ENCODE results near the gene CAB39.
A peak's percentile ranks its signal among the peaks of the same experiment; 100 is the strongest.
"Not testable (repeated sequence)": the region's sequence is repeated elsewhere in the genome, so short reads cannot be mapped to it uniquely, and the experiment has no call there.

Gene CAB39

GRCh38 chr2:230684270-230685168 is 28.1 kb upstream of the CAB39 start:
- DNase-seq = peak; percentile 65

- DNase-seq = no peak
These were observed 27.5 kb upstream of the CAB39 start for GRCh38 chr2:230685178-230685577.

DNA sequence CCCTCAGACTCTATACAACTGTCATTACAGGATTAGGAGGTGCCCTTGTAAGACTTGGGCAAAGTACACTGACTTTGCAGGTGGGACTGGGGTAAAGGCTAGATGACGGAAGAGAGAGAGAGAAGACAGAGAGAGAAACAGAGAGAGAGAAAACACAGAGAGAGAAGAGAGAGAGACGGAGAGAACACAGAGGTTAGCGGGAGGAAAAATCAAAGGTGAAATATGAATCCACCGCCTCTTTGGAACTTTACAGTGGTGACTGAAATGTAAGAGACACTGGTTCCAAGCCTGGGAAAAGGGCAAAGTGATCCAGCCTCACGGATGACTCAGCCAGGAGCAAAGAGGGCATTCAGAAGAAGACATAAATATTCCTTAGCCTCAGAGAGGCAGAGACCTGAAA is 25.1 kb upstream of the CAB39 start:
- DNase-seq = no peak

GRCh38 chr2:230688490-230688889 is 24.2 kb upstream of the CAB39 start:
- DNase-seq = no peak

DNA sequence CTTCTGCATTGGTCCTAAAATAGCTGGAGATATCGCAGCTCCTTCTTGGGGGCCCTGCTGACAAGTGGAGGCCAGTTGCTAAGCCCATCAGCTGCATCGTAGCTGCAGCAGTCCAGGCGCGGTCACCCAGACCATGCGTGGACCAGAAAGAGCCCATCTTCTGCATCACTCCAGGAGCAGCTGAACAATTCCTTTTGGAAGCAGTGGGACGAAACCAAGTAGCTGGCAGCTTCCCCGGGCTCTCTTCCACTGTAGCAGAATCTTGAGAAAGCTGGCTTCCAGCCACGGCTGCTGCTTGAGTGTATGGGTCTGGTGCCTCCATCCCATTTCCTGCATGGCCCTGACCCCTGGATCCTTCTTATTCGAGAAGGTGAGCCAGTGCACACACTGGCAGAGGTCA is 22.2 kb upstream of the CAB39 start:
- no peak for DNase-seq

- DNase-seq = no peak
These were observed 21.5 kb upstream of the CAB39 start for GRCh38 chr2:230691005-230691647.

DNA sequence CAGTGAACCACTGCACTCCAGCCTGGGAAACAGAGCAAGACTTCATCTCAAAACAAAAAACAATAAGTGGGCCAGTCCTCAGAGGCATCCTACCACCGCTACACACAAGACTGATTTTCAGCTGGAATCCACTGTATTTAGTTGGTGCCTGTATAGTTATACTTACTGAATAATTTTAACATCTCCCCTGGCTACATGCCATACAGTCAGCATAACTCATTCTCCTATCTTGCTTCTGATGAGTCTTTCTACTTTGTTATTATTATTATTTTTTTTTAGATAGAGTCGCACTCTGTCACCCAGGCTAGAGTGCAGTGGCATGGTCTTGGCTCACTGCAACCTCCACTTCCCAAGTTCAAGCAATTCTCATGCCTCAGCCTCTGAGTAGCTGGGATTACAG is 19.9 kb upstream of the CAB39 start:
- DNase-seq = no peak

- DNase-seq = no peak
These were observed 19.2 kb upstream of the CAB39 start for GRCh38 chr2:230693411-230693810.

DNA sequence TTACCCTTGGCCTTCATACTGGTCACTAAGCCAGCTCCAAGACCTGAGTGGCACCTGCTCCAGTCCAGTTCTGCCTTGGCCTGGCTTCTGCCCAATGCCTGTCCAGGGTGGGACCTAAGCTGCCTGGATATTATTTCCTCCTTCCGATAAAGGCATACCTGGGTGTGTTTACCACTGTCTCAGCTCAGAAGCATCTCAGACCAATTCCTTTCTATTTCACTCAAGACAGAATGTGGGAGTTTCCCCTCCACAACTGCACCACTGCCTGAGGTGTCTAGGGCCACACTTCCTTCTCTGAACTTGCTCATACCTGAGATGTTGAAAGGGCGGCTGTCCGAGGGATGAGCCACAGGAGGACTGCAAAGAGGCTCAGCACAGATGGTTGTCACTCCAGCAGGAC is 18.4 kb upstream of the CAB39 start:
- no peak for DNase-seq

DNA sequence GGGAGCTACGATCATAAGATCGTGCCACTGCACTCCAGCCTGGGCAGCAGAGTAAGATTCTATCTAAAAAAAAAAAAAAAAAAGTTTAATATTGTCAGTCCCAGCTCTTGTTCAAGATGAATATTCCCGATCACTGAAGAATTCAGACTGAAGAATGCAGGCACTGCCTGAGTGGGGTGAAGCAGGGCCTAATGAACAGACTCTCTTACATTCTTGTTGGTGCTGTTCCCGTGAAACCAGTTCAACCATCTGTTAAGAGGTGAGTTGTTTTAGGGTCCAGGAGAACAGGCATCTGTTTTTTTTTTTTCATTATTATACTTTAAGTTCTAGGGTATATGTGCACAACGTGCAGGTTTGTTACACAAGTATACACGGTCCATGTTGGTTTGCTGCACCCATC is 17.1 kb upstream of the CAB39 start:
- DNase-seq = no peak

GRCh38 chr2:230696670-230697069 is 16.0 kb upstream of the CAB39 start:
- no peak for DNase-seq

- no peak for DNase-seq
These were observed 15.0 kb upstream of the CAB39 start for GRCh38 chr2:230697676-230698075.

- DNase-seq = not testable (repeated sequence)
These were observed 13.9 kb upstream of the CAB39 start for GRCh38 chr2:230698753-230699152.

DNA sequence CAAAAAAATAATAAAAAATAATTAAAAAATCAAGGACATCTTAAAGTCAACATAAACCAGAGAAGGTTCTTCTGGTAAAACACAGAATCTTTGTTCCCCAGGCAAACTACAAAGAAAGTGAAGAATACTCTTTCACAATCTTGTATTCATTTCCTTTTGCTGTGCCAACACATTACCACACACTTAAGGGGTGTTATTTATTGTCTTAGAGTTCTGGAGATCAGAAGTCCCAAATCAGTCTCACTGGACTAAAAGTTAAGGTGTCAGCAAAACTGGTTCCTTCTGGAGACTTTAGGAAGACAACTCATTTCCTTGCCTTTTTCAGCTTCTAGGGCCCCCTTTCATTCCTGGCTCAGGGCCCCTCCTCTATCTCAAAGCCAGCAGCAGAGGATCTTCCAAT is 12.2 kb upstream of the CAB39 start:
- DNase-seq = no peak

DNA sequence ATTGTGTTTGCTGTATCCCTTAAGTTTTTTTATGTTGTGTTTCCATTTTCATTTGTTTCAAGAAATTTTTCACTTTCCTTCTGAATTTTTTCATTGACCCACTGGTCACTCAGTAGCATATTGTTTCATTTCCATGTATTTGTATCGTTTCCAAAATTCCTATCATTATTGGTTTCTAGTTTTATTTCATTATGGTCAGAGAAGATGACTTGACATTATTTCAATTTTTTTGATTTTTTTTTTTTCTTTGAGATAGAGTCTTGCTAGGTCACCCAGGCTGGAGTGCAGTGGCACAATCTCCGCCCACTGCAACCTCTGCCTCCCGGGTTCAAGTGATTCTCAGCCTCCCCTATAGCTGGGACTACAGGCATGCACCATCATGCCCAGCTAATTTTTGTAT is 11.3 kb upstream of the CAB39 start:
- no peak for DNase-seq

DNA sequence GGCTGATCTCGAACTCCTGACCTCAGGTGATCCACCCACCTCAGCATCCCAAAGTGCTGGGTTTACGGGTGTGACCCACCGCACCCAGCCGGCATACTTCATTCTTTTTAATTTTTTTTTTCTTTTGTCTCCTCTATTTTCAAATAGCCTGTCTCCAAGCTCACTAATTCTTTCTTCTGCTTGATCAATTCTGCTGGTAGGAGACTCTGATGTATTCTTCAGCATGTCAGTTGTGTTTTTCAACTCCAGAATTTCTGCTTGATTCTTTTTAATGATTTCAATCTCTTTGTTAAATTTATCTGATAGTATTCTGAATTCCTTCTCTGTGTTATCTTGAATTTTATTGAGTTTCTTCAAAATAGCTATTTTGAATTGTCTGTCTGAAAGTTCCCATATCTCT is 10.2 kb upstream of the CAB39 start:
- not testable (repeated sequence) for DNase-seq

GRCh38 chr2:230703514-230703913 is 9.1 kb upstream of the CAB39 start:
- DNase-seq = no peak

DNA sequence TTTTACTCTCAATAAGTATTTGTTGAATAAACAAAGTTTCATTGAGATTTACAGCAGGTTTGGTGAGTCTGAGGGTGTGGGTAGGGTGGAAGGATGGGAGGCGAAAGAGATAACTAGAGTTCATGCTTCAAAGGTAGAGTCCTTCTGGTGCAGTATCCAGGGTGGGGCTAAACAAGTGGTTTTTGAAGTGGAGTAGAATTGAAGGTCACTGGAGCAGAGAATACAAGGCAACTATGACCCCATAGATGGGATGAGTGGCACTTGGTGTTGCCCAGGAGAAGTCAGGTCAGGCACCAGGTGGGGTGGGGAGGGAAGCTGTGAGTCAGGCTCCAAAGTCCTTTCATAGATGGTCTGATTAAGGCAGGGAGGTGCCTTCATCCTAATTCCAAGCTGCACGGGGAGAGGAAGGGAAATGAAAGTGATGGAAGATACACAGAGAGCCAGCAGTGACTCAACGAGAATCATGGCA is 6.6 kb upstream of the CAB39 start:
- DNase-seq = no peak

GRCh38 chr2:230706966-230707365 is 5.7 kb upstream of the CAB39 start:
- no peak for DNase-seq

DNA sequence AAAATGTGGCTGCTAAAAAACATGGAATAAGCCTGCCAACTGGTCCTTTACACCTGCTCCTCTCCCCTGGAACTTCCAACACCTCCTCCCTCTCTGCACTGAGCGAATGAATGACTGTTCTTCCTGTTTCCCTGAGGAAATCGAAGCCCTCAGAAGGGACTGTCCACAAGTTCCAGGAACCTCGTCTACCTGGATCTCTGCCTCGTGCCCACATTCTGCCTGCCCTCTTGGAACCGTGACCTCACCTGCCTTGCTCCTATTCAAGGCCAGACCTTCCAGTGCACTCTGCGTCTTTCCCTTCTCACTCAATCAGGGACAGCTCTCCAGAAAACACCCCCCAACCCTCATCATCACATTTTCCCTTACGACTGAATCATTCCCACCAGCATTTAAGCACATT is 4.4 kb upstream of the CAB39 start:
- no peak for DNase-seq

DNA sequence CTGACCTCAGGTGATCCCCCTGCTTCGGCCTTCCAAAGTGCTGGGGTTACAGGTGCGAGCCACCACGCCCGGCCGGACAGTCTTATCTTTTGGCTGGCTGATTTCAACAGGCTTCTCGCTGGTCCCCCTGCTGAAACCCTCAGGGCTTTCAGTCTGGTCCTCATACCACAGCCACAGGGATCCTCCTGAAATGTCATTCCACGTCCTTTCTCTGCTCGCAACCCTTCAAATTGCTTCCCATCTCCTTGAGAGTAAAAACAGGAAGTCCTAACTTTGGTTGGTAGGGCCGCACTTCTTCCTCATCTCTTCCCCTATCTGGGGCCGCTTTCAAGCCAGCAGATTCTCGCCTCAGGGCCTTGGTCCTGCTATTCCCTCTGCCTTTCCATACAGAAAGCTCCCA is 1.4 kb upstream of the CAB39 start:
- DNase-seq = no peak

GRCh38 chr2:230713331-230714135 is 891 bp downstream of the CAB39 start:
- DNase-seq = peak; percentile 12

DNA sequence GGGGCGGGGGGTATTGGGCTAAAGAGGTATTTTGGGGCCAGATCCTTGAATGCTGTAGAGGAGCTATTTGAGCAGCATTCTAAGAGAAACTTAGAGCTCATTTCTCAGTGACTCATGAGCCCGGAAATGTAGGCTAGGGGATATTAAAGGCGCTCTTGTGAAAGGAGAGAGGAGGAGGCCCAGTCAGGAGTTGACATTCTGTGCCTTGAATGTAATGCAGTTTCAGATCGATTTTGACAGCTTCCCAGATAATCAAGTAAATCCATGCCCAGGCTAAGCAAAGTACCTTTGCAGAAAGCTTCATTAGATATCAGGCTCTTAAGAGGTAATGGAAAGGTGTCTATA is 1.5 kb downstream of the CAB39 start:
- no peak for DNase-seq

GRCh38 chr2:230715201-230715600 is 2.6 kb downstream of the CAB39 start:
- no peak for DNase-seq
